Erythroblast (primary cell): ENCODE measurements around the gene PRDX3.

ENCODE experiments used
- GATA1 ChIP-seq: IDR thresholded peaks from 2 replicates; pipeline ENCODE4 v1.6.1; 2011; ENCODE audit warnings: low read depth, mild to moderate bottlenecking, control low read depth, low read length, moderate library complexity
- POLR2A ChIP-seq: IDR thresholded peaks from 2 replicates; pipeline ENCODE4 v1.6.1; 2011; ENCODE audit warnings: mild to moderate bottlenecking, low read length

GRCh38 chr10:119227825-119228224 lies 49.2 kb upstream of the PRDX3 start:
- TF ChIP-seq POLR2A (no peak), GATA1 (no peak)
